Measurements from ENCODE around the gene RDH11. TPM values are rescaled to one million over a fixed set of nuclear protein-coding genes. Genes with fewer than 3 reads are reported as not detected.

The RDH11 gene
- total and polyA plus RNA-seq, 10 of the 15 experiments (the other 5 are each of a cell fraction or from before 2014, with no cell fraction given): 49.7 to 161 (median 77.2) TPM

- no peak overlapping the region for H2AFZ ChIP-seq (ENCODE audit: control insufficient read depth, low read depth, low read length)
- H3K27me3 ChIP-seq (replicated peaks in 1 of 2; ENCODE audit: control insufficient read depth in 2 of 2, insufficient read depth in 2 of 2, low read length in 1 of 2): no peaks in the 10 kb centered on the region
- H3K9me3 ChIP-seq (replicated peaks; ENCODE audit: control insufficient read depth, insufficient read depth, low read length): no peaks in the 10 kb centered on the region; the same call in 2 of the 3 replicates
- POLR2A ChIA-PET: interaction anchor here (0.9 to 2.0 kb wide), 4 partner anchors 31 to 1114 kb away, joined by 3 to 14 read pairs (median 4); no protein-coding TSS in a partner anchor
- no peak overlapping the region for H3K4me2 ChIP-seq (ENCODE audit: control insufficient read depth, insufficient read depth)
- CTCF ChIA-PET: interaction anchor here (0.9 to 12.3 kb wide), 39 partner anchors 9 to 1304 kb away, joined by 3 to 359 read pairs (median 8); partner anchors contain the start of genes ARG2, ATP6V1D, EIF2S1 and PIGH
- RAD21 ChIA-PET (ENCODE audit: unreplicated experiment): interaction anchor here (1.1 to 8.5 kb wide), 15 partner anchors 12 to 278 kb away, joined by 4 to 153 read pairs (median 18); partner anchors contain the start of genes ARG2, PIGH, RDH11 and VTI1B
- H3K4me3 ChIP-seq: no peak overlapping the region
- H3K9ac ChIP-seq (ENCODE audit: control insufficient read depth, insufficient read depth, low read length): no peak overlapping the region
- in situ Hi-C loops (cut with MboI): loop anchor here (10.0 kb wide), 2 partner anchors 120 to 280 kb away; no protein-coding TSS in a partner anchor
- H3K4me1 ChIP-seq (ENCODE audit: control insufficient read depth, insufficient read depth, low read length): no peaks in the 10 kb centered on the region
- 65% methylated on average over 3 of the region's 3 CpGs for WGBS (ENCODE audit: insufficient coverage, insufficient replicate concordance, low lambda C conversion rate, missing lambda C conversion rate)
- FAIRE-seq: no peak
- BruUV-seq (replicated peaks): no TSS peak
- intact Hi-C loops (cut with micrococcal nuclease; ENCODE audit: unreplicated experiment): loop anchor here (2.0 kb wide), 2 partner anchors 178 to 278 kb away; no protein-coding TSS in a partner anchor
- SMC1A ChIA-PET (ENCODE audit: uncharacterized antibody, unreplicated experiment): interaction anchor here (0.6 to 5.8 kb wide), 27 partner anchors 7 to 278 kb away, joined by 3 to 206 read pairs (median 6); partner anchors contain the start of genes ARG2, PIGH and RDH11
- no peak for TF ChIP-seq JUND (IDR thresholded peaks at IDR 0.05; ENCODE audit: low read depth, low read length)
- no peak for TF ChIP-seq RFX5 (IDR thresholded peaks at IDR 0.05; ENCODE audit: low read depth, low read length)
- no peak for TF ChIP-seq CTCF (IDR thresholded peaks at IDR 0.05 in 2 of 3, conservative IDR thresholded peaks at IDR 0.05 in 1 of 3; ENCODE audit: control insufficient read depth in 2 of 3, extremely low read depth in 1 of 3, insufficient read depth in 1 of 3, low read depth in 3 of 3, low read length in 3 of 3)
- TF ChIP-seq CEBPB (IDR thresholded peaks at IDR 0.05; ENCODE audit: borderline replicate concordance in 1 of 2, low read depth in 2 of 2, low read length in 2 of 2): no peak
- no peak for TF ChIP-seq ZNF217 (IDR thresholded peaks at IDR 0.05)
- TF ChIP-seq RB1 (IDR thresholded peaks at IDR 0.05; ENCODE audit: borderline replicate concordance): no peak
- TF ChIP-seq WRNIP1 (IDR thresholded peaks at IDR 0.05; ENCODE audit: borderline replicate concordance, low read depth, low read length): no peak
- no peak for TF ChIP-seq MEF2A (IDR thresholded peaks at IDR 0.05; ENCODE audit: insufficient read depth, low read depth, low read length)
- TF ChIP-seq TARDBP (IDR thresholded peaks at IDR 0.05; ENCODE audit: borderline replicate concordance): no peak
- no peak for TF ChIP-seq ZBTB33 (IDR thresholded peaks at IDR 0.05)
- no peak for TF ChIP-seq SPI1 (IDR thresholded peaks at IDR 0.05; ENCODE audit: borderline replicate concordance, insufficient read depth, low read depth, low read length)
- TF ChIP-seq HCFC1 (IDR thresholded peaks at IDR 0.05; ENCODE audit: low read length): no peak
- TF ChIP-seq RAD51 (IDR thresholded peaks at IDR 0.05): no peak
- TF ChIP-seq PAX5 (IDR thresholded peaks at IDR 0.05; ENCODE audit: borderline replicate concordance, low read depth, low read length): no peak
- TF ChIP-seq CBFB (IDR thresholded peaks at IDR 0.05; ENCODE audit: low read depth): no peak
- no peak overlapping the region for H3K27ac ChIP-seq (ENCODE audit: control insufficient read depth, insufficient read depth)
- no peaks in the 10 kb centered on the region for H3K36me3 ChIP-seq (ENCODE audit: control insufficient read depth in 2 of 2, insufficient read depth in 2 of 2, low read length in 1 of 2)
- H4K20me1 ChIP-seq (ENCODE audit: control insufficient read depth, insufficient read depth): no peaks in the 10 kb centered on the region
- DNase-seq (ENCODE audit: low read depth, low spot score): no peak
- ATAC-seq: no peak
- no peaks in the 10 kb centered on the region for H3K79me2 ChIP-seq (ENCODE audit: control insufficient read depth, insufficient read depth, low read length)
Observed at GRCh38 chr14:67705211-67705610, 9.6 kb upstream of the RDH11 start.
